GM18508 (cell line): ENCODE measurements around the gene ZNF484.
"Not testable (repeated sequence)": the region's sequence is repeated elsewhere in the genome, so short reads cannot be mapped to it uniquely, and the experiment has no call there.

Source experiments
- ATAC-seq: cut with Tn5 transposase; IDR thresholded peaks from one replicate; pipeline ENCODE4 v1.9.1; 2021; ENCODE audit warnings: moderate number of reproducible peaks; ENCODE audit not compliant: insufficient read depth, unreplicated experiment

The ZNF484 gene

DNA sequence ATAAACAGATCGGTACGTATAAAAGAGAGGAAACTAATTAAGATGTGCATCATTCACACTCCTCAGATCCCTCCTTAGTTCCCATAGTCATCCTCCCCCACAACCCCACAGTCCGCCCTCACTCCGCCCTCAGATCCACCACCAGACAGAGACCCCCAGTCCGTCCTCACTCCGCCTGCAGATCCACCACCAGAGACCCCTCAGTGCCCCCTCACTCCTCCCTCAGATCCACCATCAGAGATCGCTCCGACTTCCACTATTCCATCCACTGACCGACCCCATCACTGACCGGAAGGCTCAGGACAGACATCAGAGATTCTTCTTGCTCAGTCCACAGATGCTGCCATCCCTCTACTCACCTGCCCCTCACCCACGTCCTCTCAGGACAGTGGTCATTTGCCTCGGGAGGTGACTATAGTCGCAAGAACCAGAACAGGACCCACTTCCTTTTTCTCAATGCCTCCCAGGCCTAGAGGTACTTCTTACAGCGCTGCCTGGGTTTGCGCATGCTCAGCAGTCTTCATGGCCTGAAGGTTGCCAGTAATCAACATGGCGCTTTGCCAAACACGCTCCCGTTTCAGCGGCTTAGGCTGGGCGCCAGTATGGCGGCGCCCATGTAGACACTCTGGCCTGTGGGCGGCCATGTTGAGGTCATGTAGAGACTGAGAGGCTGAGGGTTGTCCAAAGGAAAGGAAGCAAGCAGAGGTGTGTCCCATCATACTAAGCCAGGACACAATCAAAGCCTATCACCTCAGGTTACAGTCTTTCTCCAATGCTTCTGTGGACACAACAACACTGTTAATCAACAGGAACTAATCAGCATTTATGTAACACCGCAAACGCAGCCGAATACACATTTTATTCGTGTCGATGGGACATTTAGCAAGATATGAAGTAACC is at the start of gene ZNF484:
ZNF484 (minus strand) TSS at position 508 of the 900 bp plus-strand sequence. CDS start 3,009 bp downstream, outside the sequence.
- ATAC-seq, result peak; percentile 94

DNA sequence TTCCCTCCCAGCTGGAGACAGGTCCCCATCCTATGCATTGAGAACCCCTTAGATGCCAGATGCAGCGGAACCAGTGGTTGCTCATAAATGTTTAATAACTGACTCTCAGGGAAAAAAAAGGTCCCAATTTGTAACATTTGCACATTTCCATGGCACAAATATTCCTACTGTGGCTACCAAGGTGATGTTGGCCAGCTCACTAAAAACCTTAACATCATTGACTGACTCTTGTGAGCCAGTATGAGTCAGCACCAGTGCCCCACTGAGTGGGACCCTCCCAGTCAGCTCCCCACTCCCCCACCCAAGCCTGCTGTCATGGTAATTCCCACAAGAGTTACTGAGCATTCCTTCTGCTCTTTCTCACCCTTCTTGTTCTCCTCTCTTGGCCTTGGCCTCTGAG is 42.6 kb upstream of the ZNF484 start:
- no peak for ATAC-seq

DNA sequence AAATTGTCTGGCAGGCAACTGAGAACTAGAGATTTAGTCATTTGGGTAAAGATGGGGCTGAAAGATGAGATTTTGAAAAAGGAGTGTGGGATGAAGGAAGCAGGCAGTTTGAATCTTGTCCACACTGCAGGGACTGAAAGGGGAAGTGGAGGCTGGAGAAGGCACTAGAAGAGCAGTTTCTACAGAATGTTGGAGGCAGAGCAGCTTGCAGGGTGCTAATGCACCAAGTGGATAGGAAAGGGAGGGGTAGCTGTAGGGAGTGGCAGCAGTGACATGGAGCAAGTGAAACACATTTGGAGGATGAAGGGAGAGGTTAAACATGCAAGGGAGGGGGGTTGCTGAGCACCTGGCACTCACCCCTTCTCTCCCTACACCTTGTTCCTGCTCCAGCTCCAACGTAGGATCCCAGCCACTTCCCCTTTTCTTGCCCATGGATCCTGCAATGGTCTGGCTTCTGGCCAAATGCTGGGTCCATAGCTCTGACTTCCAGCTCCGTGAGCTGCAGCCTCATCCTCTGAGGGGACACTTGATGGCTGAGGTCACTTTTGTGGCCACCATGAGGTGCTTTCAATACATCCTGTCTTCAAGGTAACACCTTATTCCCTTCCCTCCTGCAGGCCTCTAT is 39.5 kb upstream of the ZNF484 start:
- no peak for ATAC-seq

DNA sequence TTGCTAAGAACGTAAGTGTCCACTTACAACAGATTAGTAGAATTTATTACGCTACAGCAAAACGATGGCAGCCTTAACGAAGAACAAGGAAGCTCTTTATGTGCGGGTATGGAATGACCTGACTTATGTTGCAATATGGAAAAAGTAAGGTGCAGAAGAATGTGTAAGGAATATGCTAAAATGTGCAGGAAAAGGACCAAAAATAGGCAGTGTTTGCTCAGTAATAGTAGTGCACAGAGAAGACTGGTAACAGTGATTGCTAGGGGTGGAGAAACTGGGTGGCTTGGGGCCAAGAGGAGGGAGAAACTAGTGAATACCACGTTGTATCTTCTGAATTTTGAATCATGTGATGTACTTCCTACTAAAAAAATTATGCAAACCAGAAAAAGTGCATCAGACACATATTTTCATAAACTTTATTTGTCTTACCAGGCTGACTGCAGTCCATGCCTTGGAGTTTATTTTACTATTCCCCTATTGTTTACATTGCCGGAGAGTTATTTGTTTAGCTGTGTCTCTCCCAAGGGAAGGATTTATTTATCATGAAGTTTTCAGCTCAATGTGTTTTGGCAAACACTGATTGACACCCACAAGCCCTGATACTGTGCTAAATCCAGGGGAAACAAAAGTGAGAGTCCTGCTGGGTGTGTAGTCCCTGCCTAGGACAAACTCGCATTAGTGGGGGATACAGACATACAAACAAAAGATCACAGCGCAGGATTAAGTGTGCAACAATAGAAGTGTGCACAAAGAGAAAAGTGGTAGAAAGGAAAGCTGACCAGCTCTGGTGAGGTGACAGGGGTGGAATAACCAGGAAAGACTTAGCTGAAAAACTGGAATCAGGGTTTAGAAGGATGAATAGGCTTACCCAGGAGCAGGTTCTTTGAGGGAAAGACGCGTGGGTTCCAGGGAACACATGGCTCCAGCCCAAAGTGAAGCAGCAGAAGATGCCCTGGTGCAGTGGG is 34.0 kb upstream of the ZNF484 start:
- no peak for ATAC-seq

DNA sequence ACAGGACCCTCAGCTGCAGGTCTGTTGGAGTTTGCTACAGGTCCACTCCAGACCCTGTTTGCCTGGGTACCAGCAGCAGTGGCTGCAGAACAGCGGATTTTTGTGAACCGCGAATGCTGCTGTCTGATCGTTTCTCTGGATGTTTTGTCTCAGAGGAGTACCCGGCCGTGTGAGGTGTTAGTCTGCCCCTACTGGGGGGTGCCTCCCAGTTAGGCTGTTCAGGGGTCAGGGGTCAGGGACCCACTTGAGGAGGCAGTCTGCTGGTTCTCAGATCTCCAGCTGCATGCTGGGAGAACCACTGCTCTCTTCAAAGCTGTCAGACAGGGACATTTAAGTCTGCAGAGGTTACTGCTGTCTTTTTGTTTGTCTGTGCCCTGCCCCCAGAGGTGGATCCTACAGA is 27.3 kb upstream of the ZNF484 start:
- ATAC-seq, result not testable (repeated sequence)

DNA sequence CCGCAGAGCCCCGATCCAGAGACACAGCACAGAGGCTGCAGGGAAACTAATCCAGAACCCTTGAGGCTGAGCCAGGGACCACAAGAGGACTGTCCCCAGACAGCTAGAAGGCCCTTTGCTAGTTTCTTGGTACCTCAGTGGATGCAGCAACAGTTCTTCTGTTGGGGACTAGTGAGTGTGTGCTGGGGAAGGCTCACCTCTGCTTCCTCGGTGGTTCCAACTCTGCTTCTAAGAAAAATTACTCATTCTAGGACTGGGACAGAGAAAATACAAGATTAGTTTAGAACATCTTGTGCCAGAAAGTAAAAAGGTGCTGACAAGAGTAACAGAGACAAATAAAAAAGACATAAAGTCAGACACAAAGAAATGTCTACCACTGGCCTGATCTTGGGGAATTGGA is 19.5 kb upstream of the ZNF484 start:
- no peak for ATAC-seq

DNA sequence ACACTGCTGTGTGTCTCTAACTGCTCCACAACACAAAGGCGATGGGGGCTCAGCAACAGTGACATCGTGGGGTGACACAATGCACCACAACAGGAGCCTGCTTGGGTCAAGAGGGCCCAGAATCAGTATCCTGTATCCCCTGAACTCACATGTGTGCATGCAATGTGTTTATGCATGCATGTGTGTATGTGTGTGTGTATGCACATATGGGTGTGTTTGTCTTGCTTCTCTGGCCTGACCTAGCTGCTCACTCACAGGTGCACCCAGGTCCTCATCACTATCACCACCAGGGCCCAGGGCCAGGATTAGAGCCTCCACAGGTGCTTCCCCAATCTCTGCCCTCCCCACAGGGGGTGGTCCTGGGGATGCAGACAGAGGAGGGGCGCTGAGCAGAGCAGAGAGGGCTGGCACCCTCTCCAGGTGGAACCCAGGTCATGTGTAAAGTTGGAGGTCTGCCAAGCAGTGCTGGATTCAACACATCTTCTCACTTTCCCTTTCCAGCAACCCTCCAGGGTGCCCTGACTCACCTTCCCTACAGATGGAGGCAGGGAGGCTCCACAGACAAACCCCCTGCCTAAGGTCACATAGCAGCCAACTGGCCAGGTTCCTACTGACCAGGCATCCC is 18.1 kb upstream of the ZNF484 start:
- no peak for ATAC-seq

DNA sequence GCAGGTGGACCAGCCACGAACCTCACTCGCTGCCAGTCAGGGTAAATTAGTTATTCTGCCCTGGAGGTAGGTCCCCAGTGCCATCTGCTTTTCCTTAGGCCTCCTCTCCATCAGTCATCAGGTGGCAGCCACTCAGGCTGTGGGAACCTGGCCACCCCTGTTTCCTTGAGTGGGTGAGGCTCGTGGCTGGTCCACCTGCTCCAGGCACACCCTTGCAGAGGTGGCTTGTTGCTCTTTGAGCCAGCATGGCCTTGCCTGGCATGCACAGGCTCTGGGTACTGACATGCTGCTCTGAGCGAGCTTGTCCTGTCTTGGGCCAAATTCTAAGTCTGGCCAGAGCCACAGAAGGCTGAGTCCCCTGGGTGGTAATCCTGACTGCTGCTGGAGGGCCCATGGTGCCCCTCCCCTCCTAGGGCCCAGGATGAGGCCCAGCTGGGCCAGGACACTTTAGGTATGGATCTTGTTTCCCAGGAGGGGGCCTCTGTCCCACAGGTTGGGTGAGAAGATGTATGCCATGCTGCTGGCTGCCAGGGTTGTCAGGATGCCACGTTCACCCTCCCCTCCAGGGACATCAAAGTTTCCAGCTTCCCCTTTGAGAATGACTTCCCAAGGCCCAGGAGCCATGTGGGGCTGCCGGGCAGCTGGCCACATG is 17.0 kb upstream of the ZNF484 start:
- ATAC-seq, result no peak

DNA sequence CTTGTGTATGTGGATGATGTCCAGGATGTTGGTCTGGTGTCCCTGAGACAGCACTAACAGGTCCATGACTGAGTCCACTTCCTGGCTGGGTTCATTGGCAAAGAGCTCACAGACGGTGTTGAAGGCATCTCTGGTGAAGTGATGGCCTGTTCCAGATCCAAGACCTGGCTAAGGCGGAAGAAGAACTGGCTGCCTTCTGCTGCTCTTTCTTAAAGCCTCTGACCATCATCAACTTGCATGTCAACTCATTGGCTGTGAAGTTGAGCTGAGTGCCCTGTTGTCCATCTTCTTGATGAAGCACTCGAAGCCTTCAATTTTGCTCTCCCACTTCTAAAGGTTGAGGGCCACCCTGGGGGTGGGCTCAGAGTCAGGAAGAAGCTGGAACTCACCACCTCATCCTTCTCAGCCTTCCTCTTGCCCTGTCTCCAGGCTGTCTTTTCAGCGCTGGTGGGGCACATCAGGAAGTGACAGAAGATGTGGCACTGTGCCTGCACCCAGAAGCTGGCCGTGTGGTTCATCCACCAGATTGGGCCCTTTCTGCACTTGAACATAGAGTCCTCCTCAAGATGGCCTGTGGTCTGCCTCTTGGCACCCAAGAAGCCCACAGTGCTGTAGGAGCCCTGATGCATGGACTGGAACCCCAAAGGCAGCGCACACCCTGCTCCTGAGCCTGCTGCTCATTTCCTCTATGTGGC is 16.2 kb upstream of the ZNF484 start:
- not testable (repeated sequence) for ATAC-seq

DNA sequence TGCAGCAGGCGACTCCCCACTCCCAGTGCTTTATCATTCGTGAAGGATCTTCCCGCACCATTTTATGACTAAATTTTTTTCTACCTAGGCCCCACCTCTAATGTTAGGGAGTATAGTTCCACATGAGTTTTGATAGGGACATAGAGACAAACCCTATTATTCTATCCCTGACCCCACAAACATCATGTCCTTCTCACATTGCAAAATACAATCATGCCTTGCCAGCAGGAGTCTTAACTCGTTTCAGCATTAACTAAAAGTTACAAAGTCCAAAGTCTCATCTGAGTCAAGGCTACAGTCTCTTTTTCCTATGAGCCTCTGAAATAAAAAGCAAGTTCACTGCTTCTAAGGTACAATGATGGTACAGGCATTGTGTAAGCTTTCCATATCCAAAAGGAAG is 14.4 kb upstream of the ZNF484 start:
- ATAC-seq, result not testable (repeated sequence)

DNA sequence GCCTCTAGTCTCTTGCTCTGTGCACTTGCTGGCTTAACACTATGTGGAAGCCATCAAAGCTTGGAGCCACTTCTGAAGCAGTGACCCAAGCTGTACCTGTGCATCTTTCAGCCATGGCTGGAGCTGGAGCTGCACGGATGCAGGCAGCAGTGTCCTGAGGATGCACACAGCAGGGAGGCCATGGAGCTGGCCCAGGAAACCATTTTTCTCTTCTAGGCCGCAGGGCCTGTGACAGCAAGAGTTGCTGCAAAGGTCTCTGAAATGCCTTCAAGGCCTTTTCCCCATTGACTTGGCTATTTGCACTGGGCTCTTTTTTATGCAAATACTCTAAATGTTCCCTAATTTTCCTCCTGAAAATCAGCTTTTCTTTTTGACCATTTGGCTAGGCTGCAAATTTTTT is 12.9 kb upstream of the ZNF484 start:
- no peak for ATAC-seq

DNA sequence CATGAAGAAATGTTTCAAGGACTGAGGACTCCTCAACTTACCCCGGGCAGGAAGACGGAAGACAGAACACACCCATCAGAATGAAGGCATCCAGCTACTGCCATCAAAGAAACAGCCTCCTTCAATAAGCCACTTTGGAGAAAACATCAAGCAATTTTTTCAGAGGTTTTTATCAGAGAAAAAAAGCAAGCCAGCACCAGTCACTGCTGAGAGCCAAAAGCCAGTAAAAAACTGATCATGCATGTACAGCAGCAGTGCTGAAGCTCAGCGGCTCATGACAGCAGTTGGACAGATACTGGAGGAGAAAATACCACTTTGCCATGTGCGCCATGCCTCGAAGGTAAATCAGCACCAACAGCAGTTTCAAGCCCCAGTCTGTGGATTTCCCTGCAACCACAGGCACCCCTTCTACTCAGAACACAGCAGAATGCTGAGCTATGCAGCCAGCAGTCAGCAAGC is 10.1 kb upstream of the ZNF484 start:
- no peak for ATAC-seq

DNA sequence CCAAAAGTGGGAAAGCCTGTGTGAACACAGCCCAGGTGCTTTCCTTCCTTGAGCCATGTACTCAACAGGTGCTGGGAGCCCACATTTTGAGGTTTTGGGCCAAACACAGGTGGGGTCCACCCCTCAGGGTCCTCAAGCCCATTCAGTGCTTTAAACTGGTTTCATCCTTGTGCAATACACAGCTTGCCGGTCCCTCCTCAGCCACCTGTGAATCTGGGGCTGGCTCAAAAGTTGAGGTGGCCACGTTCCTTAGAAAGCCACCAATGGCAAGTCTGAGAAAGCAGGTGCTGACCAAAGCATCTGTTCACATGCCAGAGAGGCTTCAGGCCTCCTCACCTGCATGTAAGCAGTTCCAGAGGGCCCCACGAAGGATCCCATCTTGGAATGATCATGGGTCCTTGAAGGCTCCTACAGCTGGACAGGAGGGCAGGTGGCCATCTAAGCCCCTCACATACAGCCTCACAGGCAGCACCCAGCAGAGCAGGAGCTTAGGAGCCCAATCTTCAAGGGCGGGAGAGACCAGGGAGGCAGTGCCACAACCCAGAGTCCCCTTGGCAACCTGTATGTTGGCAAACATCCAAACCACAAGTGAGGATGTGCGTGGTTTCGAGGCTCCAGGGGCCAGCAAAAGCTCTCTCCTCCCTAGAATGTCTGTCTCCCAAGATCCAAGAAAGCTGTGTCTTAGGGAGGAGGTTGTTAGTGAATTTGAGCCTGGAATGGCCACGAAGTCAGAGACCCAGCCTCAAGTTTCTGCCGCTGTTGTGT is 9.2 kb upstream of the ZNF484 start:
- ATAC-seq, result not testable (repeated sequence)

DNA sequence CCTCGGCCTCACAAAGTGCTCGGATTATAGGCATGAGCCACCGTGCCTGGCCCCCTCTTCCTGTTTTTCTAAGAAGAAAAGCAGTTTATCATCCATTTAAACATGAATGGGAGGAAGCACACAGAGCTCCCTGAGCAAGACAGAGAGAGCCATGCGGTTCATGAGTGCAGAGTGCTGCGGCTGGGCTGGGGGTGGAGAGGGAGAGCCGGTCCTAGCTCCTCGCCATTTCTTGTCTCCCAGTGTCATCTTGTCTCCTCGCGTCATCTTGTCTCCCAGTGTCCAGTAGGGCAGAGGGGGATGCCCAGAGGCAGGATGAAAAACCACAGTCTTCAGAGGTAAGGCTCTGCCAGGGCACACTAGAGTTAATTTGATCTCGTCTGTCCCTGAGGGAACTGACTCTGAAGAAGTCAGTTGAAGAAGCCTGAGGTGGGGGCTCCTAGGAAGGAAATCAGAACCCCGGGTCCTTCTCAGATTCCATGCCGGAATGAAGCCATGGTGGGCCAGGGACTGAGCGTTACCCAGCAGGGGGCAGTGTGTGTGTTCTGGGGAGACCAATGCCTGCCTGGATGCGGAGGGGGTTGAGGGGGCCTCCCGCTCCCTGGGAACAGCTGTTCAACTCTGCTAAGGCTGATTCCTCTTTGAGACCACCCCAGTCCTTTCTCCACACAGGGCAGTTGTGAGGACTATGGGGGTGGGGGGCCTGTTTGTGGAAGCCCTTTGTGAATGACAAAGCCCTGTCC is 6.0 kb upstream of the ZNF484 start:
- ATAC-seq, result not testable (repeated sequence)

DNA sequence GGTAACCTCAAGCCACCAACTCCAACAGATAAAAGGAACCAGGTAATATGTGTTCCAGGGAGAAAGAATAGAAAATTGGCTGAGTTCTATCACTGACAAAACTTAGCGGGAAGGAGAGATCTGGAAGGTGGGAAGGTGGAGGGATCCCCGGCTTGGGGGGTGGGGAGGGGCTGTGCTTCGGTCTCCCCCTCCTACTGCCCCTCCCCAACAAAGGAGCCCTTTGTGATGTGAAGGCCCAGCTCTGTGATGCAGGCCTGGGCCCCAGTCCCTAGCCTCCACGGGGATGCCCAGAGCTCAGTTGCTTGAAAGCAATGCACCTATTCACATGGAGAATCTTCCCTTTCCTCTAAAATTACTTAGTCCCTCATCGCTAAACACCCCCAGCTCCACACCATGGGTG is 4.4 kb upstream of the ZNF484 start:
- ATAC-seq, result no peak

DNA sequence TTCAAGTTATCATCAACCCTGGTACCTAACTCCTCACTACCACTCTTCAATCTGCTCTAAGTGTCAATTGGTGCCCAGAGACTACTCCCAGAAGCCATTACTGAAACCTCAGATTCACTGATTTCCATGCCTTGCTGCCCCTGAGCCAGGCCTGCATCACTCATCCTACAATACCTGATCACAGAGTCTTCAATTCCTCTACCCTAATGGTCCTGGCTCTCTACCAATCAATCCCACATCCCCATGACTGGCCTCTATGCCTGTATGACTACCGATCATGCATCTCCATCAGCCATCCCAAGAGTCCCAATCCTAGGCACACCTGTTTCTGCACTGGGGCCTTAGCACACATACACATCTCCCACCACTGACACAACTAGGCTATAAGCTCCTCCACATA is 2.5 kb downstream of the ZNF484 start:
- no peak for ATAC-seq

DNA sequence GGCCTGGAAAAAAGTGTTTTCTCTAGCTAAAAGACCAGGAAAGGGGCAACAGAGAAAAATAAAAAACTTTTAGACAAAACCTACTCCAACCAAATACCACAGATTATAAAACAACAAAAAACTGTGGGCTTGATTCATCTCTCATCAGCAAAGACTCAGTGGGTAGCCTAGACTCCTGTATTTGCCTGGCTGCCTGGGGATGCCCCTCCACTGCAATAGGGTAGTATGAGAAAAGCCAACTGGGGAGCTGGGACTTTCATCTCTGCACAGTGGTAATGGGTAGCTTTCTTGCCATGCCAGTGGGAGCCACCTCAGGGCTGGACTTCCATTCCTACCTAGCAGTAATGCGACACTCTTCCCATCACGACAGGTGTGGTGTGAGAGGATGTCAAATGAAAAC is 7.5 kb downstream of the ZNF484 start:
- ATAC-seq, result no peak

DNA sequence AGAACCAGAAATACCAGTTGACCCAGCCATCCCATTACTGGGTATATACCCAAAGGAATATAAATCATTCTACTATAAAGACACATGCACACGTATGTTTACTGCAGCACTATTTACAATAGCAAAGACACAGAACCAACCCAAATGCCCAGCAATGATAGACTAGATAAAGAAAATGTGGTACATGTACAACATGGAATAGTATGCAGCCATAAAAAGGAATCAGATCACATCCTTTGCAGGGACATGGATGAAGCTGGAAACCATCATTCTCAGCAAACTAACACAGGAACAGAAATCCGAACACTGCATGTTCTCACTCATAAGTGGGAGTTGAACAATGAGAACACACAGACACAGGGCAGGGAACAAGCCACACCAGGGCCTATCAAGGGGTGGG is 11.2 kb downstream of the ZNF484 start:
- ATAC-seq, result not testable (repeated sequence)
